Measurements from ENCODE around the gene DPAGT1. TPM values are rescaled to one million over a fixed set of nuclear protein-coding genes. Genes with fewer than 3 reads are reported as not detected.

DPAGT1 gene
- polyA plus RNA-seq, 1 experiment: 67.4 TPM

GRCh38 chr11:119051440-119052162 is 50.1 kb downstream of the DPAGT1 start:
- ChIA-PET POLR2A (interaction anchor here (0.6 kb wide), 1 partner anchor 34 kb away, joined by 3 read pairs; no protein-coding TSS in a partner anchor), CTCF (interaction anchor here (1.4 kb wide), 1 partner anchor 9 kb away, joined by 5 read pairs; no protein-coding TSS in a partner anchor)
- H3K4me3 ChIP-seq (ENCODE audit: low read depth, low read length): no peak overlapping the region
- H3K27me3 ChIP-seq (ENCODE audit: control insufficient read depth, insufficient read depth, low read length): no peaks in the 10 kb centered on the region
- H3K36me3 ChIP-seq (ENCODE audit: control insufficient read depth, insufficient read depth, low read length): peaks cover 56% of the 10 kb centered on the region
- no peak for DNase-seq (ENCODE audit: low read depth)
- no peak for TF ChIP-seq CTCF (IDR thresholded peaks at IDR 0.05; ENCODE audit: insufficient read depth, low read depth, low read length)

GRCh38 chr11:119049081-119049480 is 52.6 kb downstream of the DPAGT1 start:
- Histone ChIP-seq H3K36me3 (ENCODE audit: control insufficient read depth, insufficient read depth, low read length) (peaks cover 62% of the 10 kb centered on the region), H3K27me3 (ENCODE audit: control insufficient read depth, insufficient read depth, low read length) (no peaks in the 10 kb centered on the region), H3K4me3 (ENCODE audit: low read depth, low read length) (no peak overlapping the region)
- ChIA-PET POLR2A (no interaction called here), CTCF (interaction anchor here (2.3 kb wide), 1 partner anchor 17 kb away, joined by 7 read pairs; no protein-coding TSS in a partner anchor)
- no peak for TF ChIP-seq CTCF (IDR thresholded peaks at IDR 0.05; ENCODE audit: insufficient read depth, low read depth, low read length)
- no peak for DNase-seq (ENCODE audit: low read depth)

GRCh38 chr11:119048644-119049043 is 53.0 kb downstream of the DPAGT1 start:
- H3K36me3 ChIP-seq (ENCODE audit: control insufficient read depth, insufficient read depth, low read length): peaks cover 59% of the 10 kb centered on the region
- no peak for TF ChIP-seq CTCF (IDR thresholded peaks at IDR 0.05; ENCODE audit: insufficient read depth, low read depth, low read length)
- ChIA-PET POLR2A (no interaction called here), CTCF (interaction anchor here (2.3 kb wide), 1 partner anchor 17 kb away, joined by 7 read pairs; no protein-coding TSS in a partner anchor)
- no peak overlapping the region for H3K4me3 ChIP-seq (ENCODE audit: low read depth, low read length)
- no peak for DNase-seq (ENCODE audit: low read depth)
- no peaks in the 10 kb centered on the region for H3K27me3 ChIP-seq (ENCODE audit: control insufficient read depth, insufficient read depth, low read length)

- no peak for DNase-seq (ENCODE audit: low read depth)
- Histone ChIP-seq H3K27me3 (ENCODE audit: control insufficient read depth, insufficient read depth, low read length) (no peaks in the 10 kb centered on the region), H3K4me3 (ENCODE audit: low read depth, low read length) (no peak overlapping the region), H3K36me3 (ENCODE audit: control insufficient read depth, insufficient read depth, low read length) (peaks cover 52% of the 10 kb centered on the region)
- no peak for TF ChIP-seq CTCF (IDR thresholded peaks at IDR 0.05; ENCODE audit: insufficient read depth, low read depth, low read length)
- CTCF ChIA-PET: interaction anchor here (0.6 to 2.3 kb wide), 6 partner anchors 16 to 357 kb away, joined by 3 to 7 read pairs (median 3); no protein-coding TSS in a partner anchor
- POLR2A ChIA-PET: no interaction called here
Observed at GRCh38 chr11:119047205-119047604, 54.4 kb downstream of the DPAGT1 start.

Other genes with a start within 250 kb of the DPAGT1 start
- not detected in 2 replicates for gene CXCR5, start 218.0 kb downstream of the DPAGT1 start, polyA plus RNA-seq (2011; rRNA removed)
- gene BCL9L, start 175.9 kb downstream of the DPAGT1 start, polyA plus RNA-seq (2011; rRNA removed): 8.6 and 15.0 TPM in 2 replicates
- 0.18 and 0.20 TPM in 2 replicates for gene UPK2, start 145.6 kb downstream of the DPAGT1 start, polyA plus RNA-seq (2011; rRNA removed)
- gene FOXR1, start 130.1 kb downstream of the DPAGT1 start, polyA plus RNA-seq (2011; rRNA removed): not detected in 2 replicates
- 10.5 and 12.0 TPM in 2 replicates for gene CENATAC, start 103.7 kb downstream of the DPAGT1 start, polyA plus RNA-seq (2011; rRNA removed)
- gene RPS25, start 83.5 kb downstream of the DPAGT1 start, polyA plus RNA-seq (2011; rRNA removed): 351 and 799 TPM in 2 replicates
- 167 and 211 TPM in 2 replicates for gene TRAPPC4, start 83.1 kb downstream of the DPAGT1 start, polyA plus RNA-seq (2011; rRNA removed)
- 14.1 and 21.4 TPM in 2 replicates for gene SLC37A4, start 71.0 kb downstream of the DPAGT1 start, polyA plus RNA-seq (2011; rRNA removed)
- 115 and 123 TPM in 2 replicates for gene HYOU1, start 44.6 kb downstream of the DPAGT1 start, polyA plus RNA-seq (2011; rRNA removed)
- 11.4 and 15.9 TPM in 2 replicates for gene VPS11, start 34.0 kb downstream of the DPAGT1 start, polyA plus RNA-seq (2011; rRNA removed)
- gene HMBS, start 17.0 kb downstream of the DPAGT1 start, polyA plus RNA-seq (2011; rRNA removed): 38.4 and 54.9 TPM in 2 replicates
- 2.8 and 5.7 TPM in 2 replicates for gene C2CD2L, start 5.5 kb upstream of the DPAGT1 start, polyA plus RNA-seq (2011; rRNA removed)
- gene HINFP, start 19.7 kb upstream of the DPAGT1 start, polyA plus RNA-seq (2011; rRNA removed): 17.6 and 27.3 TPM in 2 replicates
- 0.06 and 0.17 TPM in 2 replicates for gene ABCG4, start 47.2 kb upstream of the DPAGT1 start, polyA plus RNA-seq (2011; rRNA removed)
- 12.0 and 19.4 TPM in 2 replicates for gene NLRX1, start 66.9 kb upstream of the DPAGT1 start, polyA plus RNA-seq (2011; rRNA removed)
- gene NHERF4, start 83.6 kb upstream of the DPAGT1 start, polyA plus RNA-seq (2011; rRNA removed): not detected in 2 replicates
- gene CBL, start 104.5 kb upstream of the DPAGT1 start, polyA plus RNA-seq (2011; rRNA removed): 9.3 and 11.4 TPM in 2 replicates
- gene MCAM, start 215.3 kb upstream of the DPAGT1 start, polyA plus RNA-seq (2011; rRNA removed): 11.6 and 19.2 TPM in 2 replicates
- 38.4 and 65.1 TPM in 2 replicates for gene RNF26, start 232.7 kb upstream of the DPAGT1 start, polyA plus RNA-seq (2011; rRNA removed)
- 12.2 and 19.4 TPM in 2 replicates for gene C1QTNF5, start 239.0 kb upstream of the DPAGT1 start, polyA plus RNA-seq (2011; rRNA removed)
- gene MFRP, start 244.9 kb upstream of the DPAGT1 start, polyA plus RNA-seq (2011; rRNA removed): not detected in 2 replicates